Measurements from ENCODE around the gene FYCO1.
A peak's percentile ranks its signal among the peaks of the same experiment; 100 is the strongest.

The FYCO1 gene

DNA sequence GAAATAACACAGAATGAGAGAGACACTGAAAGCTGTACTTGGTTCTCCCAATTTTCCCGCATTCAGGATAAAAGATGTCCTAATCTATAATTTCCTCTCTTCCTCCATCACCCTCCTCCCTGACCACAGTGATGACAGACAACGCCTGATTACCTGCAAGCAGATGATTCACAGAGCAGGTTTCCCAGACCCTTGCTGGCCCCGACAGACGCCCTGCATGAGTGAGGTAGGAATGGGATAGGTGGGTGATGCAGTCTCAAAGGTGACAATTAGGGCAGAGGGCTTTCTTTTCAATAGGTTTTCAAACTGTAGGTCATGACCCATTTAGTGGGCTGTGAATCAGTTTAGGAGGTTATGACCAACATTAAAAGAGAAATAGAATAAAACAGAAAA lies 57.6 kb downstream of the FYCO1 start:
- no peak for DNase-seq (ENCODE audit: low read depth)
- Histone ChIP-seq H3K4me1 (ENCODE audit: control insufficient read depth, insufficient read depth, low read length) (peaks cover 5% of the 10 kb centered on the region), H3K36me3 (ENCODE audit: control insufficient read depth, insufficient read depth, low read length, severe bottlenecking) (peaks cover 35% of the 10 kb centered on the region), H3K9ac (ENCODE audit: low read length) (no peak overlapping the region), H3K9me3 (ENCODE audit: control insufficient read depth, low read length) (no peaks in the 10 kb centered on the region), H3K27me3 (replicated peaks; ENCODE audit: control insufficient read depth, insufficient read depth, low read length) (no peaks in the 10 kb centered on the region), H3K4me3 (ENCODE audit: low read length) (no peak overlapping the region)

DNA sequence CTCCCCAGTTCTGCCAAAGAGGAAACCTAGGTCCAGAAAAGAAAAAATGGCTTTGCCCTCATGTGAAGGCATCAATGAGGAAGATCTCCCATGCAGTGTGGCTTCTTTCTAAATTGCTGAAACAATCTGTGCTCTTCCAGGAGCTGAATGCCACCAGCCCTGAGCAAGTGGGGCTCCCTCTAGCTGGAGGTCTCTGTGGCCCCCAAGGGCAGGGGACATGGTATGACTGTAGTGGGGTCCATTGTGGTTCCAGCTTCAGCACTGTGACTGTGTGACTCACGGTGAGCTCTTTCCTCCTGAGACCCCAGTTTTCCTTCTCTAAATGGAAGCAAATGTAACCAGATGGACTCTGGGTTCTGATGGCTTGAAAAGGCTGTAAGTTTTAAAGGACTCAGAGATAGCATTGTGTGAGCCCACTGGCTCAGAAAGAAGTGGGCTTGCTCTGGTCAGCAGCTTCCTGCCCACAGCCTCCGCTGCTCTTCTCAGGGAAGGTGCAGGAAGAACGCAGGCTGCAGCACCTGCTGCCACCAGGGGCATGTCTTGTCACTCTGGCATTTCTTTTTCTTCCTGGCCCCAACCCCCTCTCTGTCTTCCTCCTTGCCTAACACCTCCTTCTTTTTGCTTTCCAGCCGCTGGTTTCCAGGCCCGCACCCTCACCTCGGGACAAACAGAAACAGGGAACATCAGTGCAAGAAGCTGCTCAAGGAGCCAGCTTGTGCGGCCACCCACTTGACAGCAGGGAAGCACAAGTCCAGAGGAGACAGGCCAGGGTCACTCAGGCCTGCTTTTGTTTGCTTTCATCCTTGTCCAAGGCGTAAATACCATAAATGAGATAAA lies 58.2 kb downstream of the FYCO1 start:
- no peak overlapping the region for H3K9ac ChIP-seq (ENCODE audit: low read length)
- no peaks in the 10 kb centered on the region for H3K9me3 ChIP-seq (ENCODE audit: control insufficient read depth, low read length)
- no peak for DNase-seq (ENCODE audit: low read depth)
- H3K4me1 ChIP-seq (ENCODE audit: control insufficient read depth, insufficient read depth, low read length): peaks cover 5% of the 10 kb centered on the region
- peaks cover 40% of the 10 kb centered on the region for H3K36me3 ChIP-seq (ENCODE audit: control insufficient read depth, insufficient read depth, low read length, severe bottlenecking)
- no peak overlapping the region for H3K4me3 ChIP-seq (ENCODE audit: low read length)
- H3K27me3 ChIP-seq (replicated peaks; ENCODE audit: control insufficient read depth, insufficient read depth, low read length): no peaks in the 10 kb centered on the region

GRCh38 chr3:45936261-45936660 lies 59.4 kb downstream of the FYCO1 start:
- Histone ChIP-seq H3K9me3 (ENCODE audit: control insufficient read depth, low read length) (no peaks in the 10 kb centered on the region), H3K9ac (ENCODE audit: low read length) (no peak overlapping the region), H3K27me3 (replicated peaks; ENCODE audit: control insufficient read depth, insufficient read depth, low read length) (no peaks in the 10 kb centered on the region), H3K4me1 (ENCODE audit: control insufficient read depth, insufficient read depth, low read length) (peaks cover 5% of the 10 kb centered on the region), H3K4me3 (ENCODE audit: low read length) (no peak overlapping the region), H3K36me3 (ENCODE audit: control insufficient read depth, insufficient read depth, low read length, severe bottlenecking) (peaks cover 51% of the 10 kb centered on the region)
- no peak for DNase-seq (ENCODE audit: low read depth)

- Histone ChIP-seq H3K4me1 (ENCODE audit: control insufficient read depth, insufficient read depth, low read length) (no peaks in the 10 kb centered on the region), H3K9me3 (ENCODE audit: control insufficient read depth, low read length) (no peaks in the 10 kb centered on the region), H3K27me3 (replicated peaks; ENCODE audit: control insufficient read depth, insufficient read depth, low read length) (no peaks in the 10 kb centered on the region), H3K4me3 (ENCODE audit: low read length) (no peak overlapping the region), H3K9ac (ENCODE audit: low read length) (no peak overlapping the region), H3K36me3 (ENCODE audit: control insufficient read depth, insufficient read depth, low read length, severe bottlenecking) (peaks cover 69% of the 10 kb centered on the region)
- DNase-seq (ENCODE audit: low read depth): no peak
Measured at GRCh38 chr3:45933591-45933990, 62.0 kb downstream of the FYCO1 start.

DNA sequence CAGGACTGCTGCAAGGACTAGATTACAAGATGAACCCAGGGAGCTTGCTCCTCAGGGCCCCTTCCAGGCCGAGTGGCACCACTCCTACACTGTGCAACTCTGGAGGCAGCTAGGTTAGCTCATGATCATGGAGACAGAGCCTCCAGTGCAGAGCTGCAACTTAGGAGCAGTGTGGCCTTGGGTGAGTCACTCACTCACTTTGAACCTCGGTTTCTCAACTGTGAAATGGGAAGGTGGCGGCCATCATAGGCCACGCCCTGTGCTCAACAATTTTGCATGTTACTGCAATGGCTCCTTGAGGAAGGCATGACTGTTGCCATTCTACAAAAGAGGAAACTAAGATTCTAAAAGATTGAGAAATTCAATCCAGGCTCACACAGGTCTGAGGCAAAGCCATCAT lies 63.5 kb downstream of the FYCO1 start:
- no peak overlapping the region for H3K9ac ChIP-seq (ENCODE audit: low read length)
- H3K27me3 ChIP-seq (replicated peaks; ENCODE audit: control insufficient read depth, insufficient read depth, low read length): no peaks in the 10 kb centered on the region
- DNase-seq (ENCODE audit: low read depth): no peak
- no peak overlapping the region for H3K4me3 ChIP-seq (ENCODE audit: low read length)
- H3K36me3 ChIP-seq (ENCODE audit: control insufficient read depth, insufficient read depth, low read length, severe bottlenecking): peaks cover 67% of the 10 kb centered on the region
- peaks cover 6% of the 10 kb centered on the region for H3K4me1 ChIP-seq (ENCODE audit: control insufficient read depth, insufficient read depth, low read length)
- H3K9me3 ChIP-seq (ENCODE audit: control insufficient read depth, low read length): no peaks in the 10 kb centered on the region

DNA sequence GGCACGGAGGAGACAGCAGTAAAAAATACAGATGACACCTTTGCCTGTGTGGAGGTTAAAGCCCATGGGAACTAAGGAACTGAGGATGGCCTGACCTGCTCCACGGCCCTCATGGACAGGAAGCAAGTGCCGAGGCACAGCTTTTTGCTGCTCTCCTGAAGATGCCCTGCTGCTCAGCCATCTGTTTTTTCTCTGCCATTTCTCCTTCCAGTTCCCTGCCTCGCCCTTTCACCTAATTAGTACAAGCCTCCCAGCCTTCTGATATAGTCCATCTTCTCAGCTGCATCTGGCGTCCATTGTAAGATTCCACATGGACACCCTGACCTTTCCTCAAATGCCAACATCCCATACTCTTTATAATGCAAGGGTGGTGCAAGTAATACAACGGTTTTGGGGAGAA lies 64.1 kb downstream of the FYCO1 start:
- peaks cover 62% of the 10 kb centered on the region for H3K36me3 ChIP-seq (ENCODE audit: control insufficient read depth, insufficient read depth, low read length, severe bottlenecking)
- no peak for DNase-seq (ENCODE audit: low read depth)
- peaks cover 6% of the 10 kb centered on the region for H3K4me1 ChIP-seq (ENCODE audit: control insufficient read depth, insufficient read depth, low read length)
- H3K27me3 ChIP-seq (replicated peaks; ENCODE audit: control insufficient read depth, insufficient read depth, low read length): no peaks in the 10 kb centered on the region
- H3K4me3 ChIP-seq (ENCODE audit: low read length): no peak overlapping the region
- H3K9ac ChIP-seq (ENCODE audit: low read length): no peak overlapping the region
- H3K9me3 ChIP-seq (ENCODE audit: control insufficient read depth, low read length): no peaks in the 10 kb centered on the region

DNA sequence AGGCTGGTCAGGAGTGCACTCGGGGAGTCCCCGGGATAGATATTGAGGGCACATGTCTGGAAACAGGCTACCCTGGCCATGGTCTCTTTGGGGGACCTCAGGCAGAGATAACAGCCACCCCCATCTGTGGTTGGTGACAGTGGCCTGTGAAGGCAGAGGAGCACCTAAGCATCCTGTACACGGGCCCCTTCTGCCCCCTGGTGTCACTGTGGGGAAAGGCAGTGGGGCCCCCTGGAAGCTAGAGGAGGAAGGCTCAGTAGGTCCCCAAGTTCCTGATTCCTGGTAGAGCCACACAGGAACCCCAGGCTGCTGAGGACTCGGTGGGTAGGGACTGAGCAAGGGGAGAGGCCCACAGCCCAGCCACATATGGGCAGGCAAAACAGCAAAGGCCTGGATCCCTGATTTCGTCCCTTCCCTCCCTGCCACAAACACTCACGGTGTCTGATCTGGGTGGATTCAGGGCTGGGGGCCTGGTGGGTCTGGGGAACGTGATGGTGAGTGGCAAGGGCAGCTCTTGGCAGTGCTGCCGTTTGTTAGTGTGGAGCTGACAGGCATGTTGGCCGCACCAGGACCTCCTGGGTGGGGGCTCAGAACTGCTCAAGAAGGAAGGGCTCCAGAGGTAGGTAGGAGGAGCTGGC lies 66.5 kb downstream of the FYCO1 start:
- Histone ChIP-seq H3K36me3 (ENCODE audit: control insufficient read depth, insufficient read depth, low read length, severe bottlenecking) (peaks cover 42% of the 10 kb centered on the region), H3K4me1 (ENCODE audit: control insufficient read depth, insufficient read depth, low read length) (peaks cover 6% of the 10 kb centered on the region), H3K4me3 (ENCODE audit: low read length) (no peak overlapping the region), H3K9me3 (ENCODE audit: control insufficient read depth, low read length) (no peaks in the 10 kb centered on the region), H3K27me3 (replicated peaks; ENCODE audit: control insufficient read depth, insufficient read depth, low read length) (no peaks in the 10 kb centered on the region), H3K9ac (ENCODE audit: low read length) (no peak overlapping the region)
- peak; percentile 62 for DNase-seq (ENCODE audit: low read depth)

GRCh38 chr3:45927881-45928280 lies 67.7 kb downstream of the FYCO1 start:
- H3K9me3 ChIP-seq (ENCODE audit: control insufficient read depth, low read length): no peaks in the 10 kb centered on the region
- no peak overlapping the region for H3K4me3 ChIP-seq (ENCODE audit: low read length)
- DNase-seq (ENCODE audit: low read depth): peak; percentile 50
- peaks cover 45% of the 10 kb centered on the region for H3K36me3 ChIP-seq (ENCODE audit: control insufficient read depth, insufficient read depth, low read length, severe bottlenecking)
- H3K27me3 ChIP-seq (replicated peaks; ENCODE audit: control insufficient read depth, insufficient read depth, low read length): no peaks in the 10 kb centered on the region
- H3K4me1 ChIP-seq (ENCODE audit: control insufficient read depth, insufficient read depth, low read length): peaks cover 6% of the 10 kb centered on the region
- H3K9ac ChIP-seq (ENCODE audit: low read length): no peak overlapping the region

DNA sequence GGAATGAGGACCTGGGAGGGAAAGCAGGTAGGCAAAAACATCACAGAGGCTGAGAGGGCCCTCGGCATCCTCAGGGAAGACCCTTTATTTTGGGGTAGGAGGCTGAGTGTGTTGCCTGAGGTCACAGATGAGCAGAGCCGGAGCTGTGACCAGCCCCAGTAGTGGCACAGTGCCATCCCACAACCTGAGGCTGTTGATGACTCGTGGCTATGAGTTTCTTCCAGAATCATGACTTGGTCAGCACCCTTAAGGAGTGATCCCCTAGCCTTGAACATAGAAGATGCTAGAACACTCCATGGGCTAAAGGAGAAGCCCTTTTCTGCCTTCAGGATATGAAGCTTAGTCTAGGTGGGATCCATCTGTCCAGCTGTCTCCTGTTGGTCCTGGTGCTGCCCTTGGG lies 71.9 kb downstream of the FYCO1 start:
- no peak overlapping the region for H3K9ac ChIP-seq (ENCODE audit: low read length)
- DNase-seq (ENCODE audit: low read depth): peak; percentile 31
- no peaks in the 10 kb centered on the region for H3K9me3 ChIP-seq (ENCODE audit: control insufficient read depth, low read length)
- H3K4me1 ChIP-seq (ENCODE audit: control insufficient read depth, insufficient read depth, low read length): peaks cover 6% of the 10 kb centered on the region
- H3K27me3 ChIP-seq (replicated peaks; ENCODE audit: control insufficient read depth, insufficient read depth, low read length): no peaks in the 10 kb centered on the region
- H3K4me3 ChIP-seq (ENCODE audit: low read length): no peak overlapping the region
- peaks cover 39% of the 10 kb centered on the region for H3K36me3 ChIP-seq (ENCODE audit: control insufficient read depth, insufficient read depth, low read length, severe bottlenecking)

- Histone ChIP-seq H3K9ac (ENCODE audit: low read length) (no peak overlapping the region), H3K4me3 (ENCODE audit: low read length) (no peak overlapping the region), H3K36me3 (ENCODE audit: control insufficient read depth, insufficient read depth, low read length, severe bottlenecking) (peaks cover 39% of the 10 kb centered on the region), H3K27me3 (replicated peaks; ENCODE audit: control insufficient read depth, insufficient read depth, low read length) (no peaks in the 10 kb centered on the region), H3K4me1 (ENCODE audit: control insufficient read depth, insufficient read depth, low read length) (peaks cover 6% of the 10 kb centered on the region), H3K9me3 (ENCODE audit: control insufficient read depth, low read length) (no peaks in the 10 kb centered on the region)
- DNase-seq (ENCODE audit: low read depth): no peak
Measured at GRCh38 chr3:45922950-45923590, 72.6 kb downstream of the FYCO1 start.

GRCh38 chr3:45922039-45922326 lies 73.6 kb downstream of the FYCO1 start:
- H3K36me3 ChIP-seq (ENCODE audit: control insufficient read depth, insufficient read depth, low read length, severe bottlenecking): peaks cover 39% of the 10 kb centered on the region
- no peaks in the 10 kb centered on the region for H3K27me3 ChIP-seq (replicated peaks; ENCODE audit: control insufficient read depth, insufficient read depth, low read length)
- no peak overlapping the region for H3K4me3 ChIP-seq (ENCODE audit: low read length)
- DNase-seq (ENCODE audit: low read depth): no peak
- no peaks in the 10 kb centered on the region for H3K4me1 ChIP-seq (ENCODE audit: control insufficient read depth, insufficient read depth, low read length)
- no peaks in the 10 kb centered on the region for H3K9me3 ChIP-seq (ENCODE audit: control insufficient read depth, low read length)
- no peak overlapping the region for H3K9ac ChIP-seq (ENCODE audit: low read length)

Measured in adipocyte (in vitro differentiated cells).